ENCODE results near the gene KLRG1.

Gene KLRG1

GRCh38 chr12:8987163-8987562 lies 2.2 kb upstream of the KLRG1 start:
- DNase-seq: no peak

GRCh38 chr12:8987685-8988084 lies 1.7 kb upstream of the KLRG1 start:
- no peak for DNase-seq

- no peak for DNase-seq
Measured at GRCh38 chr12:8991371-8992345, 2.3 kb downstream of the KLRG1 start.

GRCh38 chr12:8993827-8994226 lies 4.5 kb downstream of the KLRG1 start:
- no peak for DNase-seq

- DNase-seq: no peak
Measured at GRCh38 chr12:8995021-8995775, 5.9 kb downstream of the KLRG1 start.

GRCh38 chr12:8996682-8997405 lies 7.5 kb downstream of the KLRG1 start:
- DNase-seq: no peak

GRCh38 chr12:9001233-9001632 lies 11.9 kb downstream of the KLRG1 start:
- no peak for DNase-seq

GRCh38 chr12:9002335-9002734 lies 13.0 kb downstream of the KLRG1 start:
- DNase-seq: no peak

GRCh38 chr12:9022592-9022991 lies 33.2 kb downstream of the KLRG1 start:
- DNase-seq: no peak

- DNase-seq: no peak
Measured at GRCh38 chr12:9024512-9024911, 35.2 kb downstream of the KLRG1 start.

- peak; percentile 50 to 53 for DNase-seq
Measured at GRCh38 chr12:9027161-9028059, 38.1 kb downstream of the KLRG1 start.

- no peak for DNase-seq
Measured at GRCh38 chr12:9030776-9031175, 41.4 kb downstream of the KLRG1 start.

GRCh38 chr12:9032202-9032964 lies 43.0 kb downstream of the KLRG1 start:
- no peak for DNase-seq

GRCh38 chr12:9033265-9033887 lies 44.0 kb downstream of the KLRG1 start:
- DNase-seq: no peak

GRCh38 chr12:9034095-9034494 lies 44.7 kb downstream of the KLRG1 start:
- DNase-seq: no peak

GRCh38 chr12:9036227-9036626 lies 46.9 kb downstream of the KLRG1 start:
- no peak for DNase-seq

GRCh38 chr12:9037431-9037830 lies 48.1 kb downstream of the KLRG1 start:
- DNase-seq: no peak

- no peak for DNase-seq
Measured at GRCh38 chr12:9039397-9039977, 50.1 kb downstream of the KLRG1 start.

GRCh38 chr12:9040484-9041186 lies 51.3 kb downstream of the KLRG1 start:
- DNase-seq: no peak

- no peak for DNase-seq
Measured at GRCh38 chr12:9041321-9041720, 52.0 kb downstream of the KLRG1 start.
